Right forelimb (tissue), 1 donor: ENCODE data around the gene ZNF212.
"Not testable (repeated sequence)": the region's sequence is repeated elsewhere in the genome, so short reads cannot be mapped to it uniquely, and the experiment has no call there.

ENCODE experiments used
- DNase-seq: peaks from one replicate; pipeline ENCODE4 v3.0.0-alpha.2; 2018

Gene ZNF212

DNA sequence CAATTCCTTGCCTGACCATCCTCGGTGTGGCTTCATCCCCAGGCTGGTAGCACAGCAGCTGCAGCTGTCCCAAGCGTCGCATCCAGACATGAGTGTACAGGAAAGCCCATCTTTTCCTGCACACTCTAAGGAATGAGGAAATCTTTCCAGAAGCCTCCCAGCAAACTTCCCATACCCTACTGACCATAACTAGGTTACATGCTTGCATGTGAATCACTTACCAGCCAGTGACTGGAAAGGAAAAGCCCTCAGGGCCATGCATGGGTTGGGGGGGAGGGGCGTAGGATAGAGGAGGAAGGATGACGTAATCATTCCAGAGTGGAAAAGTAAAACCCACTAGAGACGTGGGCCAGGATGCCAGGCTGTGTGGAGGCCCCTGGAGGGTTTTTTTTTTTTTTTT lies 18.9 kb upstream of the ZNF212 start:
- DNase-seq, result no peak

DNA sequence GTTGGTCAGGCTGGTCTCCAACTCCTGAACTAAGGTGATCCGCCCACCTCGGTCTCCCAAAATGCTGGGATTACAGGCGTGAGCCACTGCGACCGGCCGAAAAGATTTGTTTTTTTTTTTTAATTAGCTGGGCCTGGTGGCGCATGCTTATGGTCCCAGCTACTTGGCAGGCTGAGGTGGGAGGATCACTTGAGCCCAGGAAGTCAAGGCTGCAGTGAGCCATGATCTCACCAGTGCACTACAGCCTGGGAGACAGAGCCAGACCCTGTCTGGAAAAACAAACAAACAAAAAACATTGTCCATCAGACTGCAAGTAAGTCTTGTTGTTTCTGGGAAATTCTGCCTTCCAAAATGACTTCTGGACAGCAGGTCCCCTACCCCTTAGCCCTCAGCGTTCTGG lies 16.3 kb upstream of the ZNF212 start:
- DNase-seq, result no peak

DNA sequence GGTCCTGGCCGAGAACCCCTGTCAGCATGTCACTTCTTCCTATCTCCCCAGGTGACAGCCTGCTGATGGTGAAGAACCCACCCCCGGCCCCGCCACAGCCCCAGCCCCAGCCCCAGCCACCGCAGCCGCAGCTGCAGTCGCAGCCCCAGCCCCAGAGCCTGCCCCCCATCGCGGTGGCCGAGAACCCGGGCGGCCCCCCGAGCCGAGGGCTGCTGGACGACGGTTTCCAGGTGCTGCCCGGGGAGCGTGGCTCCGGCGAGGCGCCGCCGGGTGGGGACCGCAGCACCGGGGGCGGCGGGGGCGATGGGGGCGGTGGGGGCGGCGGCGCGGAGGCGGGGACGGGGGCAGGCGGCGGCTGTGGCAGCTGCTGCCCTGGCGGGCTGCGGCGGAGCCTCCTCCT lies 15.7 kb upstream of the ZNF212 start:
- DNase-seq, result no peak

- DNase-seq, result no peak
Observed at GRCh38 chr7:149224352-149224751, 15.1 kb upstream of the ZNF212 start.

DNA sequence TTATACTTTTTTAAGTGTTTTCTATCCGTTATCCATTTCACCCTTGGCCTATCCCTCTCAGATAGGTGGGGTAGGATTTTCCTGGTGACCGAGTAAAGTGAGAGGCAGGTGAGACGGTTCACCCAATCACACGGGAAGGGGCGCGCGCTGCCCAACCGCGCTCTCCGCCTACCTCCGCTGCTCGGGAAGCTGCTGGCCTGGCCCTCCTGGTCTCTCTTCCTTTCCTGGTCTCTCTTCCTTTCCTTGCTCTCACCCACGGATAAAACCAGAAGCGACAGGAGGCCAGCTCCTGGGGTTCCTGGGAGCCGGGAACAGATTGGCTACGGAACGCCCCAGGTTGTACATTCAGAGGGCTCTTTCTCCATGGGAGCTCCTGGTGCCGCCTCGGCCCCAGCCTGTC lies 14.3 kb upstream of the ZNF212 start:
- no peak for DNase-seq

- no peak for DNase-seq
Observed at GRCh38 chr7:149225656-149226055, 13.8 kb upstream of the ZNF212 start.

- not testable (repeated sequence) for DNase-seq
Observed at GRCh38 chr7:149226366-149226765, 13.1 kb upstream of the ZNF212 start.

DNA sequence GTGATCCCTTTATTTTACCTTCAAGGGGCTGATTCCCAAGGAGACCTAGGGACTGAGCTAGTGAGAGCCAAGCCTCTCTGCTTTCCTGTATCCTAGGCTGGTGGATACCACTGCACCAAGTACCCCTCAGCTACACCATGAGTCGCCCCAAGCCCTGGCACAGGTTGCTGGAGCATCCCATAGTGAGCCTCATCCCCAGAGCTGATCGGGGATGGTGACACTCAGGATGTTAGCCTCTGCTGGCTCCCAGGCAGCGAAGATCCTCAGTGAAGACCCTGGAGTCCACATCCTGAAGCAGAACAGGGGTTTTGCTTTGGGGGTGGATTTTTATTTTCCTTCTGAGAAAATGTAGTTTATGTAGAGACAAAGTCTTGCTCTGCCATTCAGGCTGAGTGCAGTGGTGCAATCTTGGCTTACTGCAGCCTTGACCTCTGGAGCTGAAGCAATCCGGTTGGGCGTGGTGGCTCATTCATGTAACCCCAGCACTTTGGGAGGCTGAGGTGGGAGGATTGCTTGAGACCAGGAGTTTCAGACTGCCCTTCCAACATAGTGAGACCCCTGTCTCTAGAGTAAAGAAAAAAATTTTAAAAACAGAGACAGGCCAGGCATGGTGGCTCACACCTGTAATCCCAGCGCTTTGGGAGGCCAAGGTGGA lies 12.5 kb upstream of the ZNF212 start:
- DNase-seq, result no peak

- no peak for DNase-seq
Observed at GRCh38 chr7:149228831-149229471, 10.5 kb upstream of the ZNF212 start.

DNA sequence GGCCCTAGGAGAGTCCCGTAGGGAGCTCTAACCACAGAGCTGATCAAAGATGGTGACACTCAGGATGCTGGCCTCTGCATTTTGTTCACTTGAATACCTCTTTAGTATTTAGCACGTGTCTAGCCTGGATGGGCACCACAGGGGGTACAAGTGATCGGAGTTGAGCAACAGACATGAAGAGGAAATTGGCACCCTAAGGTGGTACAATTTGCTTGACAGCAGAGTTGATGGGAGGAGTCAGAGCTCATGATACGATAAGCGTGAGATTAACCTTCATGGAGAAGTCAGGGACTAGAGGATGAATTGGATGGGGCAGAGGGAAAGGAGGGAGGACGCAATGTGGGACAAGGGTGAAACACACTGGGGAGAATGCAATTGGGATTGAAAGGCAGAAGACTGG lies 9.9 kb upstream of the ZNF212 start:
- DNase-seq, result no peak

DNA sequence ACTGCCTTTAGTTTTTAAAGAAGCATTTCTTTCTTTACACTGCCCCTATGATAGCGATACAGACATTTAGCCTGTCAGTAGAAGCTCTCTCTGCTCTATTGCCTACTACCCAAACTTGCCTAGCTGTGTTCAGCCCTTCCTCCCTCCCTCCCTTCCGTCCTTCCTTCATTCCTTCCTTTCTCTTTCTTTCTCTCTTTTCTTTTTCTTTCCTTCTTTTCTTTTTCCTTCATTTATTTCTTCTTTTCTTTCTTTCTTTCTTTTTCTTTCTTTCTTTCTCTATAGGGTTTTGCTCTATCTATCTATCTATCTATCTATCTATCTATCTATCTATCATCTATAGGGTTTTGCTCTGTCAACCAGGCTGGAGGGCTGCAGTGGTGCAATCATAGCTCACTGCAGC lies 7.1 kb upstream of the ZNF212 start:
- DNase-seq, result no peak

DNA sequence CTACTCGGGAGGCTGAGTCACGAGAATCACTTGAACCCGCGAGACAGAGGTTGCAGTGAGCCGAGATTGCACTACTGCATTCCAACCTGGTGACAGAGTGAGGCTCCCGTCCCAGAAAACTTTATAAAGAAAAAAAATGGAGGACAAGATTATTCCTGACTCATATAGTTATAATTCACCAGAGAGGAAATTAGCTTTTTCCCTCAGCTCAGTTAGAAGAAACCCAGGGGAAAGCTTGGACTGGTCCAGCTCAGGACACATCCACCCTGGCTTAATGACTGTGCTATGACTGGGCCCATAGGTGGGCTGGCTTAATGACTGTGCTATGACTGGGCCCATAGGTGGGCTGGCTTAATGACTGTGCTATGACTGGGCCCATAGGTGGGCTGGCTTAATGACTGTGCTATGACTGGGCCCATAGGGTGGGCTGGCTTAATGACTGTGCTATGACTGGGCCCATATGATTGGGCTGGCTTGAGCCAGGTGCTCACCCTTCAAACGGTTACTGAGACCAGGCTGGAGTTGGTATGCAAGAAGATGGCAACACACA lies 5.7 kb upstream of the ZNF212 start:
- not testable (repeated sequence) for DNase-seq

DNA sequence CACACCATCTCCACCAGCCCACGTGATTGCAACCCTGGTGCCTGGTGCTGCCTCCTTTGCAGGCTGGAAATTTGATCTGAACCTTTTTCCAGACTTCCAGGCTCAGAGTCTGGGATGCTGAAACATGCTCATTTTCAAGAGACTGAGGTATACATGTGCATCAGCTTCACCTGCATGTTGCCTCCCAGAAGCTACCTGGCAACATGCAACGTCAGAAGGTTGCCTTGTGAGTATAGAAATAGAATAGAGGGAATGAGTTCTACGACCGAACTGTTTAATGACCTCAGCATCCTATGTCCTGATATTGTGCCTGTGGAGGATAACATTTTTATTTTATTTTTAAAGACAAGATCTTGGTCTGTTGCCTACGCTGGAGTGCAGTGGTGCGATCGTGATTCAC lies 1.9 kb upstream of the ZNF212 start:
- no peak for DNase-seq

DNA sequence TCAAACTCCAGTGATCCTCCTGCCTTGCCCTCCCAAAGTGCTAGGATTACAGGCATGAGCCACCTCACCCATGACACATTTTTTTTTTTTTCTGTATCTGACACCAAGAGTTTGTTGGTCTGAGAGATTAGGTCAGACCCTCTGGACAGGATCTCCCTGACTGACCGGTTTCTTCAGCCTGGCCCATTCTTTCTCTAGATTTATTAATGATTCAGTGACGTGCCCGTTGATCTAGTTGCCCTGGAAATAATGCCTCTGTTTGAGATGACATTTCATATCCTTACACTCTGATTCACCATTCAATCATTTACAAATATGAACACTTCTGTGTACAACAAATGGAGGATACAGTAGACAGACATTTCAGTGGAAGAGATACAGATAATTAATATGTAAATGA lies 1.4 kb upstream of the ZNF212 start:
- no peak for DNase-seq

- no peak for DNase-seq
Observed at GRCh38 chr7:149240637-149241036, 1.2 kb downstream of the ZNF212 start.

DNA sequence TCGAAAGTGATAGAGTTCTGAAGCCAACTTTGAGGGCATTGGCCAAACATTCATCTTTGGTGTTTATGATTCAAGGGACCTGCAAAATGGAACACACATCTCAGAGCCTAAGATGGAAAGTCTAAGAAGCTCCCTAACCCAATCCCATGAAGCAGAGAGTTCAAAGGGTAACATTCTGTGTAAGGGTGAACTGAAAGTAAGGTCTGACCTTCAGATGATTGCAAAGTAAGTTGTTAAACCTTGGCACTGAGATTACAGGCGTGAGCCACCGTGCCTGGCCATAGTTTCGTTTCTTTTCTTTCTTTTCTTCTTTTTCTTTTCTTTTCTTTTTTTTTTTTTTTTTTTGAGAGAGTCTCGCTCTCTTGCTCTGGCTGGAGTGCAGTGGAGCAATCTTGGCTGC lies 2.2 kb downstream of the ZNF212 start:
- no peak for DNase-seq

DNA sequence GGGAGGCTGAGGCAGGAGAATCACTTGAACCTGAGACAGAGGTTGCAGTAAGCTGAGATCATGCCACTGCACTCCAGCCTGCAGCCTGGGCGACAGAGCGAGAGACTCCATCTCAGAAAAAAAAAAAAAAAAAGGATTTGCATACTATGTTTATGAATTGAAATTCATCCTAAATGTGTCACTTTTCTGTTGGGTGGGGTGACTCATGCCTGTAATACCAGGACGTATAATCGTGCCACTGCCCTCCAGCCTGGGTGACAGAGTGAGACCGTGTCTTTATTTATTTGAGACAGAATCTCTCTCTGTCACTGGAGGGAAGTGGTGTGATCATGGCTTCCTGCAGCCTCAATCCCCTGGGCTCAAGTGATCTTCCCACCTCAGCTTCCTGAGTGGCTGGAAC lies 5.8 kb downstream of the ZNF212 start:
- no peak for DNase-seq

DNA sequence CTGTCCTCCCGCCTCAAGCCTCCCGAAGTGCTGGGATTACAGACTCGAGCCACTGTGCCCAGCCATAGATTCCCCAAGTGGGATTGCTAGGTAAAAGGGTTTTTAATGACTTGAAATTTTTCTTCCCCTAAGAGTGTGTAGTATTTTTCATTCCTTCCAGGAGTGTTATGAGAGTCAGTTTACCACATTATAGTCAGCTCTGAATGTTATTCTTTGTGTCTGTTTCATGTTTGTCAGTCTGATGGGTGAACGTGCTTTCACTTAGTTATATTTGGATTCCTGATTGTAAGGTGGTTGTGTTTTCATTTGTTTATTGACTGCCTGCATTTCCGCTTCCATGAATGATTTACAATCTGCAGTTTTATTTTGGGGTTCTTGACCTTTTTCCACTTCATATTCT lies 6.3 kb downstream of the ZNF212 start:
- DNase-seq, result no peak

GRCh38 chr7:149248777-149249176 lies 9.3 kb downstream of the ZNF212 start:
- no peak for DNase-seq

GRCh38 chr7:149250151-149250550 lies 10.7 kb downstream of the ZNF212 start:
- DNase-seq, result not testable (repeated sequence)

- DNase-seq, result not testable (repeated sequence)
Observed at GRCh38 chr7:149251518-149251917, 12.1 kb downstream of the ZNF212 start.

DNA sequence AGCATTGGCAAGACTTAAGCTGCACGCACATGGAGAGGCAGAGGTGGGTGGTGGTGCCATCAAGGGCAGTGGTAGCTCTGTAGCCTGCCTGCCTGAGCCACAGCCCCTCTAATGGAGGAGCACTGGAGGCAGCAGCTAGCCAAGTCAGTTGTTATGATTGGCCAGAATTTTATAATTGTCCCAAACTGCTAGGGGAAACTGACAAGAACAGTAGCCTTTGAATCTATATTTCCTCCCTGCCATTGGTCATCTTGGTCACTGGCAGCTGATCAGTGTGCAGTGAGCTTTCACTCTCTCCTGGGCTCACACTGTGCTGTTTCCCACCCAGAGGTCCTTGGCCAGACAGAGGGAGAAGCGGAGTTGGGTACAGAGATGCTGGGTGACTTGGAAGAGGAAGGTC lies 12.9 kb downstream of the ZNF212 start:
- no peak for DNase-seq

DNA sequence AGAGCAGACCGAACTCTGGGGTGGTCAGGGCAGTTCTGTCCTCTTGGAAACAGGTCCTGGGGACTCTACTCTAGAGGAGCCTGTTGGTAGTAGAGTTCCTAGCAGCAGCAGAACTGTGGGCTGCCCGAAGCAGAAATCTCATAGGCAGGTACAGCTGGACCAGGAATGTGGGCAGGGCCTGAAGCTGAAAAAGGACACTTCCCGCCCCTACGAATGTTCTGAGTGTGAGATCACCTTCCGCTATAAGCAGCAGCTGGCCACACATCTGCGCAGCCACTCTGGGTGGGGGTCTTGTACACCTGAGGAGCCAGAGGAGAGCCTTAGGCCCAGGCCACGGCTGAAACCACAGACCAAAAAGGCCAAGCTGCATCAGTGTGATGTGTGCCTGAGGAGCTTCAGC lies 14.2 kb downstream of the ZNF212 start:
- no peak for DNase-seq

DNA sequence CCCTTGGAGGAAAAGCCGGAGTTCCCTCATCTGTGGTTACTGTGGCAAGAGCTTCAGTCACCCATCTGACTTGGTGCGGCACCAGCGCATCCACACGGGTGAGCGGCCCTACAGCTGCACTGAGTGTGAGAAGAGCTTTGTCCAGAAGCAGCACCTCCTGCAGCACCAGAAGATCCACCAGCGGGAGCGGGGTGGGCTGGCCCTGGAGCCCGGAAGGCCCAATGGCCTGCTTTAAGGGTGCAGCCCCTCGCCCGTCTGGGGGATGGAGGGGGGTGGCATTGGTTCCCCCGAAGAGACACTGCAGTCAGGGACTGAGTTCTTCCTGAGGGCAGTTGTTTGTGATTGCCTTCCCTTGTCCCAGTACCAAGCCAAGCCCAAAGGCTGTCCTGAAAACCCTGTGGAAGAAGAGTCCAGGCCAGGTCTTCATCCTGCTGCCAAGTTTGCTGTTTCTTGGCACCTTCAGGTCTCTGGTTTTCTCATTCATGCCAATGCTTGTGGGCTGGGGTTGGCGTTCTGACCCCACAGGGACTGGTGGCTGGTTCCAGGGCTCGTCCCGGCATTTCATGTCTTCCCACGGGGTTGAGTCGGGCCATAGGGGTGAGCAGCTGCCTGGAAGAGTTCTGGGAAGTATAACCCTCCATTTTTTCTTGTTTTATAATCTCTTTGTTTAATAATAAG lies 14.9 kb downstream of the ZNF212 start:
- no peak for DNase-seq
